Endothelial cell of hepatic sinusoid (primary cell): ENCODE data around the gene ZNF765.
"Not testable (repeated sequence)": the region's sequence is repeated elsewhere in the genome, so short reads cannot be mapped to it uniquely, and the experiment has no call there.

ENCODE experiments used
- in situ Hi-C: cut with HindIII; loops from 2 replicates; pipeline ENCODE4 v1.10.0; 2017; ENCODE audit warnings: low sequenced_read_pairs

Gene ZNF765

GRCh38 chr19:53394974-53395839 lies at the start of gene ZNF765:
Gene ZNF765 (plus strand): TSS chr19:53395149. CDS start chr19:53398016, 2,867 bp downstream.
- in situ Hi-C loops: no loop called here

GRCh38 chr19:53355739-53356138 lies 39.2 kb upstream of the ZNF765 start:
- in situ Hi-C loops: no loop called here

DNA sequence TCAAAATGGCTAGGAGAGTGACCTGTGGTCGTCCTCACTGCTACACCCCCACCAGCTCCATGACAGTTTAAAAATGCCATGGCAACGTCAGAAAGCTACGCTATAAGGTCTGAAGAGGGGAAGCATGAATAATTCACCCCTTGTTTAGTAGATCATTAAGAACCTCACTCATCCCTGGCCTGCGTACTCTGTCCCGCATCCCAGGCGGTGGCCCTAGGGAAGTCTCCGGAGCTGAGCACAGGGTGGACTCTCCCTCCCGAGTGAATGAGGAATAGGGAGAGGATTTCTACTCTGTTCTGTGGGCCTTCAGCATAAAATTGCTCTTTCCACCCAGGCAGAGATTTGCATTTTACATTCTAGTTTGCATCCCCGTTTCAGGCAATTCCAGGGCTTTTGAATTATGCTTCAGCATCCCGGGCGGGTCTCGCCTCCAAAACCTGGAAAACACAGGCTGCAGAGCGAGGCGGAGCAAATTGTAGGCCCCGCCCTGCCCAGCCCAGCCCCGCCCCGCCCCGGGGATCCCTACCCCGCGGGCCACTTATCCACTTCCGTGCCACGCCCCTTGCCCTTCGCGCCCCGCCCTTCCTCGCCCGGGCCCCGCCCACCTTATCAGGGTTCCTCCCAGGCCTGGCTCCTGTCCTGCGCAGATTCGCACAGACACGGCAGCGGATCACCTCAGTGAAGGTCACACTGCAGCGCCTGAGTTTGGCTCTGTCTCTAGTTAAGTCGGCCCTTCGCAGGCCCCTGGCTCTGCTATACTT lies 36.9 kb upstream of the ZNF765 start:
- in situ Hi-C loops: no loop called here

DNA sequence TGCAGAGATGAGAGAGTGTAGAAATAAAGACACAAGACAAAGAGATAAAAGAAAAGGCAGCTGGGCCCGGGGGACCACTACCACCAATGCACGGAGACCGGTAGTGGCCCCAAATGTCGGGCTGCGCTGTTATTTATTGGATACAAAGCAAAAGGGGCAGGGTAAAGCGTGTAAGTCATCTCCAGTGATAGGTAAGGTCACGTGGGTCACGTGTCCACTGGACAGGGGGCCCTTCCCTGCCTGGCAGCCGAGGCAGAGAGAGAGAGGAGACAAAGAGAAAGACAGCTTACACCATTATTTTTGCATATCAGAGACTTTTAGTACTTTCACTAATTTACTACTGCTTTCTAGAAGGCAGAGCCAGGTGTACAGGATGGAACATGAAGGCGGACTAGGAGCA lies 34.9 kb upstream of the ZNF765 start:
- in situ Hi-C loops: not testable (repeated sequence)

- in situ Hi-C loops: no loop called here
Observed at GRCh38 chr19:53365134-53365898, 29.6 kb upstream of the ZNF765 start, which contains the start of gene ZNF525. Gene ZNF525 (plus strand): TSS chr19:53365705. CDS start chr19:53372282, 6,577 bp downstream.

- in situ Hi-C loops: no loop called here
Observed at GRCh38 chr19:53365899-53366493, 29.0 kb upstream of the ZNF765 start.

GRCh38 chr19:53372196-53372595 lies 22.8 kb upstream of the ZNF765 start:
- in situ Hi-C loops: no loop called here

DNA sequence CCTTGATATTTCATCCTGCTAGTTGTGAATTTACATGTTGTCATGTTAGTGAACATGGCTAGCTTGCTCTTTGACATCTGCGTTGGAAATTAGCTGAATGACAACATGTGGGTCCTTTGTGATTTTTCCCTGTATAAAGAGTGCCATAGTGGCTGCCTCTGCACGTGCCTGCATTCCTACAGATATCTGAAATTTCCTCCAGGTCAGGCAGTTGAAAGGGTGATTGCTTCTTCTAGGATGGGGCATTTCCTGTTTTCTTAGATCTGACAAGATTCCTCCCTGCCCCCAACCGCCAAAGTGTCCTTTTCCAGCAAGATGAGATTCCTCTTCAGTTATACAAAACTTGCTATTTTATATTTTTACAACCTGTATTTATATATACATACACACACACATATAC lies 20.7 kb upstream of the ZNF765 start:
- in situ Hi-C loops: no loop called here

- in situ Hi-C loops: no loop called here
Observed at GRCh38 chr19:53374743-53375142, 20.2 kb upstream of the ZNF765 start.

GRCh38 chr19:53381376-53381775 lies 13.6 kb upstream of the ZNF765 start:
- in situ Hi-C loops: no loop called here

GRCh38 chr19:53388168-53388567 lies 6.8 kb upstream of the ZNF765 start:
- in situ Hi-C loops: no loop called here

- in situ Hi-C loops: no loop called here
Observed at GRCh38 chr19:53388904-53389303, 6.0 kb upstream of the ZNF765 start.

- in situ Hi-C loops: no loop called here
Observed at GRCh38 chr19:53389571-53389970, 5.4 kb upstream of the ZNF765 start.

DNA sequence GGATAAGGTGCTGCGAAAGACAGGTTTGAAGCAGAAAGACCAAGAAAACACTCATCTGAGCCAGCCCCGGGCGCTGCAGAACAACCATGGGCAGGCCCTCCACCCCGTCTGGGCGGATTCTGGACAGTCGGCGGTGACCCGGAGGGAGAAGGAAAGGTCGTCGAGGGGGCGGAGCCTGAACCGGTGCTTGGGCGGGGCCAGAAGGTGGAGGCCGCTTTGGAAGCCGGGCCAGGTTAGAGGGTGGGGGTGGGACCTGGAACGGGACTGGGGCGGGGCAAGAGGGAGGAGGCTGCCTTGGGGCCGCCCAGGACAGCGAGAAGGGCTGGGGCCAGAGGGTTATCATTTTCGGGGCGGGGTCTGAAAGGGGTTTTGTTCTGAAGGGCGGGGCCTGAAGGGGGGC lies 5.0 kb upstream of the ZNF765 start:
- in situ Hi-C loops: no loop called here

GRCh38 chr19:53394522-53394973 lies 401 bp upstream of the ZNF765 start:
- in situ Hi-C loops: no loop called here

GRCh38 chr19:53395840-53396524 lies 1.0 kb downstream of the ZNF765 start:
- in situ Hi-C loops: not testable (repeated sequence)

DNA sequence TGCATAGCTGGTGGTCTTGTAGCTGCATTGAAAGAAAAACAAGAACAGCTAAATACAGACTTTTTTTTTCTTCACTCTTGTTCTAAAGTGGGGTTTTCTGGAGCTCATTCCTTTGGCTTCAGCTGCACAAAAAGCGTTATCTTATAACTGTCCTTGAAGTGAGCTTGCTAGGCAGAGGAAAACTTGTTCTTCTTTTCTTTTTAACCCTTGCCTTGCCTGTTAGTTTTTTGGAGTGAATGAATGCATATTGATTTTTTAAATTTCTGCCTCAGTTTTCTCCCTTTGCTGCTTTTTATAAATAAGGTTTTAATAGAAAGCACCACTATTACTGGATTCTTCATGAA lies 1.5 kb downstream of the ZNF765 start:
- in situ Hi-C loops: no loop called here

- in situ Hi-C loops: not testable (repeated sequence)
Observed at GRCh38 chr19:53397918-53398317, 3.0 kb downstream of the ZNF765 start.

DNA sequence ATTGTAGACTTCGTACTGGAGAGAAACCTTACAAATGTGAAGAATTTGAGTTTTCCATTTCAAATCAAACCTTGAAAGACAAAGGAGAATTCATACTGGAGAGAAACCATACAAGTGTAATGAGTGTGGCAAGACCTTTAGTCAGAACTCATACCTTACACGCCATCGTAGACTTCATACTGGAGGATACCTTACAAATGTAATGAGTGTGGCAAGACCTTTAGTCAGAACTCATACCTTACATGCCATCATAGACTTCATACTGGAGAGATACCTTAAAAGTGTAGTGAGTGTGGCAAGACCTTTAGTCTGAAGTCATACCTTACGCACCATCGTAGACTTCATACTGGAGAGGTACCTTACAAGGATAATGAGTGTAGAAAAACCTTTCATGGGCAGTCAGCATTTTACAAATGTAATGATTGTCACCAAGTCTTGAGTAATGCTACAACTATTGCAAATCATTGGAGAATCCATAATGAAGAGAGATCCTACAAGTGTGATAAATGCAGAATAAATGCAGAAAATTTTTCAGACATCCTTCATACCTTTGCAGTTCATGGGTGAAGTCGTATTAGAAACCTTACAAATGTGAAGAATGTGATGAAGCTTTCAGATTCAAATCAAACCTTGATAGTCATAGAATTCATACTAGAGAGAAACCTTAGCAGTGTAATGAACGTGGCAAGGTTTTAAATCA lies 14.7 kb downstream of the ZNF765 start:
- in situ Hi-C loops: no loop called here
